ENCODE results near the gene AGBL4.

Gene AGBL4

GRCh38 chr1:48876330-48876785 is 1147.4 kb downstream of the AGBL4 start:
- DNase-seq = no peak

- DNase-seq = no peak
These were observed 1148.0 kb downstream of the AGBL4 start for GRCh38 chr1:48875552-48876329.

DNA sequence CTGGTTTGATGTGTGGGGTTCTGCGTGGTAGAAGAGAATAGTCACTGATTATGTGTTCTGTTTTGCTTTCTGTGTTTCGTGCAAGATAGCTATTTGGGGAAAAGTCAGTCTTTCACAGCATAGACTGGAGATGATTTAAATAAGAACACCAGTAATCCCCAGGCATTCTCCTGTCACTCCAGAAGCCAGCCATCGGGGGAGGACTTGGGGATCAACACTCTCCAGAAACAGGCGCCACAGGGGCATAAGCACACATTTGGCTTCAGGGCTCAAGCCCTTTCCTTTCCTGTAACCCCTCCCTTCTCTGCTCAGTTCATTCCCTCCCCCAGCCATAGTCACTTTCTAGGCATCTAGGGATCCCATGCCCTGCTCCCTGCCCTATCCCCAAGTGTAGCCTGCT is 1149.8 kb downstream of the AGBL4 start:
- DNase-seq = no peak

DNA sequence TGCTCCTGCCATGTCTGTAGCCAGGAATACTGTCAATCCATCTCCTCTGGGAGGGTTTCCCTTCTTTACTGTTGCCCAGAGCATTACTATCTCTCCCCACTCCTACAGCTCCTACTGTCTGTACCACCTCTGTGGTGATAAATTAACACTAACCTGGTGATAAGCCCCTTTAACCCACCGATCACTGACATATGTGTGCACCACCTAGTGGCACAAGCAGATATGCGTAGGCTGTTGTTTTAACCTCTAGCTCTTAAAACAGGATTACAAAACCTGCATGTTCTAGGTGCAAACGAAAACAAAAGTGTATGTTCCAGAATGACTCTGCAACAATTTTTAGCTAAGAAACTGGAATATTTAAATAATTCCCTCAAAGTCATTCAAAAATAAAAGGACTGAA is 1153.2 kb downstream of the AGBL4 start:
- DNase-seq = no peak

DNA sequence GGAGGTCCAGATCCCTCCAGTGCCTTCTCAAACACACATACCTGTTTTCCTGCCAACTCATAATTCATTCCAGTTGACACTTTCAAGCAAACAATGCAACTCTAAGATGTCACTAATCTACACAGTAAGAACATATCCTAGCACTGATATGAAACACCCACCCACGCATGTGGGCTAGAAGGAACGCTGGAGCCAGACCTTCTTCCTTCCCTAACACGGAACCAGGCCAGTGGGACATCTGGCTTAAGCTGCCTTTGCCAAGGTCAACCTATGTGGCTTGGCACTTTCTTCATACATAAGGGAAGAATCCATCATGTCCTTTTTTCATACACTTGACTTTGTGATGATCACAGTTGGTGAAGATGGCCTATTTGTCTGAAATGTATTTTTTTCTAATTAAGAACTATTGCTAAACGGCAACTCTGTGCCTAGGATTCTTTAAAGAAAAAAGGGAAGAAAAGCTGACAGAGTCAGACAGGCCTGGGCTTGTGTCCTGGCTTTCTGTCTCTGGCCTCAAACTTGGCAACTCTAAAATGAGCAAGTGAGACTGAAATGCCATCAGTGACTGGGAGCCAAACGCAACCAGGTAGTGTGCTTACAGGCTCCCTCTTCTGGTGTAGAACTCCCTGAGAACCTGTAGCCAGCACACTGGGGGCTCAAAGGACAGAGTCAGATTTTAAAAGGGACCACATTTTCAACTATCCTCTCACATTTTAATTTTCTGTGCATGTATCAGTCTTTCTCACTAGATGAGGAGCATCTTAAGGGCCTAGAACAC is 1154.4 kb downstream of the AGBL4 start:
- no peak for DNase-seq

- no peak for DNase-seq
These were observed 1158.8 kb downstream of the AGBL4 start for GRCh38 chr1:48864913-48865312.

DNA sequence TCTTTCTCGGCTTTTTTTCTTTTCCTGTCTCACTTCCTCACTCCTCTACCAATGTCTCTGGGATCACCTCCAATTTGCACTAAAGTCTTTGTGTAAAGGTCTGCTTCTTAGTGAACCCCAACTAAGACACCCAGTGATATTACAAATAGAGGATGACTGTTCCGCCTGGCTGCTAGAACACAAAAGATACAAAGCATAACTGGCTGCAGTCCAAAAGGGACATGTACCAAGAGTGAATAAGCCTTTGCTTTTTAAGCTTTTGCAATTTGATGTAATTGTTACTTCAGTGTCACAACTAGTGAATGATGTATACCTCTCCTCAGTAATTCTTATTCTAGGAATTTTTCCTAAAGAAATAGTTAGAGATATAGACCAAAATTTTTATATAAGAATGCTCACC is 1164.3 kb downstream of the AGBL4 start:
- no peak for DNase-seq

GRCh38 chr1:48858200-48858920 is 1165.4 kb downstream of the AGBL4 start:
- DNase-seq = no peak

DNA sequence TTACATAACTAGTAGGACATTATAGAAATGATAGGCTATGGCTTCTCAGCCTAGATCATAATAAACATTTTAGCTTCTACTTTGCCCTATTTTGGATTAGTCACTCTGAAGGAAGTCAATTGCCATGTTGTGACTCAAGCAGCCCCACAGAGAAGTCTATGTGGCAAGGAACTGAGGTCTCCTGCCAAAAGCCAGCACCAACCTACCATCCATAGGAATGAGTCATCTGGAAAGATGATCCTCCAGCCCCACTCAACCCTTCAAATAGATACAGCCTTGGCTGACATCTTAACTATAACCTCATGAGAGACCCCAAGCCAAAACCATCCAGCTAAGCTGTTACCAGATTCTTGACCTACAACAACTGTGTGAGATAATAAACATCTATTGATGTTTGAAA is 1170.7 kb downstream of the AGBL4 start:
- DNase-seq = no peak

DNA sequence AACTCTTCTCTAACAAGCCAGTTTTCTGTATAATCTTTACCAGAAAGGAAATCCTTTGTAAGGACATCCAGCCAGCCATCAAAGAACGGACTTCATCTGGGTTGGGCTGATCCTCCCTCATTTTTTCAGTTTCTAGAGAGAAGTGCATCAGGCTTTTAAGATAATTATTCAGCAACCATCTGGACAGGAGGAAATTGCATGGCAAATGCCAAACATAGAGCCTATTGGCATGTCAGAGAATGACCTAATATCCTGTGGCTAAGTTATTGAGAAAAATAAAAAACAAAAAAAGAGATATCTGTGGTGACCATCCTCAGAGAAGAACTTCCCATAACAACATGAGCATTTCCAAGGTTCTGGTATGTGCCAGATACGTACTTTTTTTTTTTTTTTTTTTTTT is 1172.1 kb downstream of the AGBL4 start:
- no peak for DNase-seq

GRCh38 chr1:48848035-48848434 is 1175.7 kb downstream of the AGBL4 start:
- no peak for DNase-seq

GRCh38 chr1:48846441-48846840 is 1177.3 kb downstream of the AGBL4 start:
- DNase-seq = no peak

DNA sequence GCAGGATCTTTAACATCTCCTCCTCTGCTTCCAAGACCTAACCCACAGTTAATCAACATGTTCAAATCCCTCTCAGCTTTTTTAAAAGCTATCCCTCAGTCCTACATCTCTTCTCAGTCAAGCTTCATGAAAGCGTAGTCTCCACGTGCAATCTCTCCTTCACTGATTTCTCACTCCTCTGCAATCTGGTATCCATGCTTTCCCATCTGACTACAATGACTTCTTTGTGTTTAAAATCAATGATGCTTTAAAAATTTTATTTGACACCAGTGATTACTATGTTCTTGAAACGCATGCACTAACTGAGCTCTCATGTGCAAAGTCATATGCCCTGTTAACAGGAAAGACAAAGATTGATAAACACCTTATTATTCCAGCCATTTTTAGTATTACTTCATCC is 1179.6 kb downstream of the AGBL4 start:
- DNase-seq = no peak

GRCh38 chr1:48841966-48842365 is 1181.8 kb downstream of the AGBL4 start:
- DNase-seq = no peak

GRCh38 chr1:48841461-48841860 is 1182.3 kb downstream of the AGBL4 start:
- no peak for DNase-seq

GRCh38 chr1:48831120-48831978 is 1192.4 kb downstream of the AGBL4 start:
- no peak for DNase-seq

DNA sequence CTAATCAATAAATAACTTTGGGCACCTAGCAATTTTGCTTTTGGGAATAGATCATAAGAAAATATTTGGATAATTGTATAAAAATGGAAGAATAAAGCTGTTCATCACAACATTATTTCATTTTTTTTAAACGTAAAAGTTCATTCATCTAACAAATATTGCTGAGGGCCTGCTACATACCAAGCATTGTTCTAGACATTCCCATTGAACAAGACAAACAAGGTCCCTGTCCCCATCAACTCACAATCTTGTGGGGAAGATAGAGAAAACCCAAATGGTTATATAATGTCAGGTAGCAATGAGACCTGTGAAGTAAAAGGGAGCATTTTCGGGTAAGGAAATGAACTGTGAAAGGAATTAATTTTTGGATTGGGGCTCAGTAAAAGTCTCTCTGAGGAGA is 1193.0 kb downstream of the AGBL4 start:
- no peak for DNase-seq

DNA sequence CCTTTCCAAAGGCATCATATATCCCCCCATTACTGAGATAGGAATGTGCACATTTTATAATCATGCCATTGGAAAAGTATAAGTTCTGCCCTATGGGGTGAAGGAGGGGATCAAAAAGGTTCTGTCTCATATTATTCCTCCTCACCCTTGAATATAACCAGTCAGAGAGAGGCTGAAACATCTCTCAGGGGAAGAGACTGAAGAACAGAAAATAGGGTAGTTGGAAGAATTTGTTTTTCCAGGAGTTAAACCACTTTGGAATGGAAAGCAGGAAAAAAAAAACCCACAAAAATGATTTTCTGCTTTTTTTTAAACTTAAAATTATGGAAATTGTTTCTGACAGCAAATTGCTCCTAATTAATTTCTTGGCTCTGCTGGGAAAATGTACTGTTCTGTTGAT is 1194.3 kb downstream of the AGBL4 start:
- DNase-seq = no peak

- no peak for DNase-seq
These were observed 1200.6 kb downstream of the AGBL4 start for GRCh38 chr1:48823168-48823567.

DNA sequence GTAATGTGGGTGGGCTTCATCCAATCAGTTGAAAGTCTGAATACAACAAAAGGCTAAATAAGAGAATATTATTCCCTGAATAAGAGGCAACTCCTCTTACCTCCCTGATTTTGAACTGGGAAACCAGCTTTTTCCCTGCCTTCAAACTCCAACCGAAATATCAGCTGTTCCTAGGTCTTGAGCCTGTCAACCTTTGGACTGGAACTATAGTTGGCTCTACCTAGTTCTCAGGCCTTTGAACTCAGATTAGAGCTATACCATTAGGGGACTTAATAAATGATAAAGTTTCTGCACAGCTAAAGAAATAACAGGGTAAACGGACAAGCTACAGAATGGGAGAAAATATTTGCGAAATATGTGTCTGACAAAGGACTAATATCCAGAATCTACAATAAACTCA is 1203.3 kb downstream of the AGBL4 start:
- no peak for DNase-seq

DNA sequence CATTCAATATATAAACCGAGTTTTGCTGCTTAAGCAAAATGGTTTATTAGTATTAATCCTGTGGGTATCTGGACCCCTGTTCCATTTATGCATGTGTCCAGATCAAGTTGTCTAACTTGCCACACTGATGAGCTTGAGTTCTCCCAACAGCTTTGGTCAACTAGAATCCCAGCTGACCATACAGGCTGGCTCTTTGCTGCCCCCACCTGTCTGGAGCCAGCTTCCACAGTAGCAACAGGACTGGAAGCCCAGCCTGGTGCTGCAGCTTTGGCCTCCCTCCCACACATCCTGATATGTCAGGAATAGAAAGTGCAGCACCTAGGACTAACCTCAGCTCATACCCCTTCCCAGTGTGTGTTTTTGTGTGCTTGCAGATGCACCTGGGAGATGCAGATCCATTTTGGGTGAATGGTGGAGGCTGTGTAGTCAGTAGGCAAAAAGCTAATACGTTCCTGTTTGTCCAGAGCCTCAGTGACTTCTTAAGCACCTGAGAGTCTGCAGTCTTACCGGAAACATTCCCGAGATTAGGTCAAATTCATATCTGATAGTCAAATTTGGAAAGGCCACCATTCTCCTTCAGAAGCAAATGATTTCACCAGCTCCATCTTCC is 1206.1 kb downstream of the AGBL4 start:
- no peak for DNase-seq

DNA sequence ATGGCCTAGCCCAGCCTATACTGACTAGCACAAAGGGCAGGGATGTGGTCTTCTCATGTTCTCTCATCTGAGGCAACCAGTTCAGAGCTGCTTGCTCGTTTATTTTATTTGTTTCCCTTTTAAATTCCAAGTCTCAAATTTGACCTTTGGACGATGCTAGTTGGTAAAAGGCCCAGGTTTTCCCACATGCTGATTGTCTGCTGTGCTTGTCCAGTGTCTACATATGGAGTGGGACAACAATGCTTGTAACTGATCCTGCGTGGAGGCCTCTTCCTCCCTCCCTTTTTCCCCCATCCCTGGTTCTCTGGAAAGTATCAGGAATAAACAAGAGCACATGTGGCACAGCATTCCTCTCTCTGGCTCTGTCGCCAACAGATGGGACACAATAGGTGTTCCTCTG is 1213.0 kb downstream of the AGBL4 start:
- DNase-seq = no peak
